Measurements from ENCODE around the gene TPRN. TPM values are rescaled to one million over a fixed set of nuclear protein-coding genes. Genes with fewer than 3 reads are reported as not detected.
A peak's percentile ranks its signal among the peaks of the same experiment; 100 is the strongest.

The TPRN gene
- total and polyA plus RNA-seq, 9 of the 15 experiments (the other 6 are each of a cell fraction or from before 2014, with no cell fraction given), result 0.31 to 31.9 (median 4.4) TPM

GRCh38 chr9:137188490-137189296 lies 11.8 kb downstream of the TPRN start, which contains the start of the genes ANAPC2 and SSNA1 (continued):
- TF ChIP-seq ZNF224 (CRISPR knock-in tag; IDR thresholded peaks at IDR 0.05) (no peak), ZFPM2 (CRISPR knock-in tag; IDR thresholded peaks at IDR 0.05) (no peak), FOXK2 (conservative IDR thresholded peaks at IDR 0.05 in 1 of 2, IDR thresholded peaks at IDR 0.05 in 1 of 2; ENCODE audit: low read depth in 2 of 2) (peak; percentile 82 to 83; a peak in 3 of 4 replicates), ZNF436 (CRISPR knock-in tag; IDR thresholded peaks at IDR 0.05) (no peak), CTCF (IDR thresholded peaks at IDR 0.05 in 2 of 3, conservative IDR thresholded peaks at IDR 0.05 in 1 of 3; ENCODE audit: insufficient read depth in 2 of 3, low read depth in 1 of 3, low read length in 3 of 3) (peak; percentile 59 to 91 (median 83)), ZNF12 (CRISPR knock-in tag; IDR thresholded peaks at IDR 0.05) (no peak; the same call in 1 of the 2 replicates), CUX1 (CRISPR knock-in tag; IDR thresholded peaks at IDR 0.05) (no peak), RHOXF2B (CRISPR knock-in tag; conservative IDR thresholded peaks at IDR 0.05) (no peak), ZFP1 (CRISPR knock-in tag; IDR thresholded peaks at IDR 0.05) (no peak), POLR3G (IDR thresholded peaks at IDR 0.05; ENCODE audit: extremely low read depth, insufficient read length, insufficient replicate concordance) (no peak), NFE2L1 (tag; IDR thresholded peaks at IDR 0.05; ENCODE audit: borderline replicate concordance, low read depth) (no peak), TCFL5 (CRISPR knock-in tag; conservative IDR thresholded peaks at IDR 0.05) (no peak), NR2C2 (CRISPR knock-in tag; IDR thresholded peaks at IDR 0.05) (peak; percentile 66; the same call in 1 of the 2 replicates), NR2C2 (tag; IDR thresholded peaks at IDR 0.05) (peak; percentile 72; the same call in 1 of the 2 replicates), HMGN3 (IDR thresholded peaks at IDR 0.05; ENCODE audit: borderline replicate concordance, extremely low read depth, insufficient read length, low read depth, low read length) (peak; percentile 94), DEAF1 (CRISPR knock-in tag; IDR thresholded peaks at IDR 0.05) (peak; percentile 41; the same call in 1 of the 2 replicates), NCOA2 (IDR thresholded peaks at IDR 0.05; ENCODE audit: partially characterized antibody in 2 of 2) (no peak)
